Tibial artery (tissue), 4 donors: Measurements from ENCODE around the gene NCSTN.

Experiments
- DNase-seq, 2 donors: peaks; one replicate each; pipeline ENCODE4 v3.0.0-alpha.2; 2019
- H3K27ac ChIP-seq, 2 donors: fragments of 200-600 bp; sonication (generic) in 1 of 2; 1 replicate in 1 of 2; 2 replicates in 1 of 2; pipeline ENCODE4 v1.5.1; 2018 to 2019; ENCODE audit warnings: mild to moderate bottlenecking in 1 of 2
- H3K27me3 ChIP-seq, 2 donors: fragments of 200-600 bp; sonication (generic) in 1 of 2; one replicate each; pipeline versions ENCODE4 v1.5.1 to v1.6.0; 2016 to 2019
- H3K36me3 ChIP-seq, 3 donors: fragments of 200-600 bp; sonication (generic) in 2 of 3; one replicate each; pipeline ENCODE4 v1.5.1; 2016 to 2019; ENCODE audit warnings: mild to moderate bottlenecking in 2 of 3
- H3K4me1 ChIP-seq, 4 donors: fragments of 200-600 bp; sonication (generic) in 2 of 4; 1 replicate in 3 of 4; 2 replicates in 1 of 4; pipeline ENCODE4 v1.5.1; 2016 to 2019
- H3K4me3 ChIP-seq, 2 donors: fragments of 200-600 bp; sonication (generic) in 1 of 2; 1 replicate in 1 of 2; 2 replicates in 1 of 2; pipeline ENCODE4 v1.5.1; 2018 to 2019; ENCODE audit warnings: mild to moderate bottlenecking in 2 of 2
- H3K9me3 ChIP-seq, 3 donors: fragments of 200-600 bp; sonication (generic) in 1 of 3; one replicate each; pipeline ENCODE4 v1.5.1; 2016 to 2019
- intact Hi-C: fragments of 100-400 bp; cut with DNase I; formaldehyde crosslinking; loops from one replicate; pipeline ENCODE4 v1.15.0; 2023; ENCODE audit warnings: low total_unique reads
- TF ChIP-seq, protein P1 (sequence below), 2 experiments: fragments of 200-600 bp in 1 of 2; fragments of 450-650 bp in 1 of 2; IDR thresholded peaks; one replicate each; pipeline ENCODE4 v1.5.1; 2017 to 2019; ENCODE audit warnings: antibody characterized with exemption in 2 of 2, mild to moderate bottlenecking in 1 of 2, moderate library complexity in 1 of 2

The NCSTN gene

DNA sequence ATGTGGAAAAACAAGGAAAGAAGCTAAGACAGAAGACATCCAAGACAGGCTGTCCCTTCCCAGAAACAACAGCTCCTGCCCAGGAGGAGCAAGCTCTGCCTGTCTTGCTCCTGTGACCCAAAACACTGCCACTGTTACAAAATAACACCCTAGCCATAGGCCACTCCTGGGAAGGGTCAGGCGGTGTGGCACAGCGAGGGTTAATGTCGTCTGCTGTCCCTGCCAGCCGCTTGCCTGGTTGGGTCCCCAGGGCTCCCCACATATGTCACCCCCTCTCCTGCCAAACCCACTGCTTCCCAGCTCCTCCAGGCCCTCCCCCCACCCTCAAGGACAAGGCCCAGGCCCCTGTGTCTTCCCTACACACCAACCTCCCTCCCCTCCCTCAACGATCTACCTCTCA lies 19.8 kb downstream of the NCSTN start:
- Histone ChIP-seq H3K9me3 (no peaks in the 10 kb centered on the region), H3K27ac (no peak overlapping the region), H3K27me3 (peaks cover 0 to 8% of the 10 kb centered on the region in 2 donors), H3K36me3 (peaks cover 0 to 28% (median 7%) of the 10 kb centered on the region in 3 donors), H3K4me3 (no peak overlapping the region), H3K4me1 (no peaks in the 10 kb centered on the region)
- TF ChIP-seq, protein P1, sequence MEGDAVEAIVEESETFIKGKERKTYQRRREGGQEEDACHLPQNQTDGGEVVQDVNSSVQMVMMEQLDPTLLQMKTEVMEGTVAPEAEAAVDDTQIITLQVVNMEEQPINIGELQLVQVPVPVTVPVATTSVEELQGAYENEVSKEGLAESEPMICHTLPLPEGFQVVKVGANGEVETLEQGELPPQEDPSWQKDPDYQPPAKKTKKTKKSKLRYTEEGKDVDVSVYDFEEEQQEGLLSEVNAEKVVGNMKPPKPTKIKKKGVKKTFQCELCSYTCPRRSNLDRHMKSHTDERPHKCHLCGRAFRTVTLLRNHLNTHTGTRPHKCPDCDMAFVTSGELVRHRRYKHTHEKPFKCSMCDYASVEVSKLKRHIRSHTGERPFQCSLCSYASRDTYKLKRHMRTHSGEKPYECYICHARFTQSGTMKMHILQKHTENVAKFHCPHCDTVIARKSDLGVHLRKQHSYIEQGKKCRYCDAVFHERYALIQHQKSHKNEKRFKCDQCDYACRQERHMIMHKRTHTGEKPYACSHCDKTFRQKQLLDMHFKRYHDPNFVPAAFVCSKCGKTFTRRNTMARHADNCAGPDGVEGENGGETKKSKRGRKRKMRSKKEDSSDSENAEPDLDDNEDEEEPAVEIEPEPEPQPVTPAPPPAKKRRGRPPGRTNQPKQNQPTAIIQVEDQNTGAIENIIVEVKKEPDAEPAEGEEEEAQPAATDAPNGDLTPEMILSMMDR (IDR thresholded peaks at IDR 0.05) = no peak
- DNase-seq = no peak
- intact Hi-C loops = no loop called here

DNA sequence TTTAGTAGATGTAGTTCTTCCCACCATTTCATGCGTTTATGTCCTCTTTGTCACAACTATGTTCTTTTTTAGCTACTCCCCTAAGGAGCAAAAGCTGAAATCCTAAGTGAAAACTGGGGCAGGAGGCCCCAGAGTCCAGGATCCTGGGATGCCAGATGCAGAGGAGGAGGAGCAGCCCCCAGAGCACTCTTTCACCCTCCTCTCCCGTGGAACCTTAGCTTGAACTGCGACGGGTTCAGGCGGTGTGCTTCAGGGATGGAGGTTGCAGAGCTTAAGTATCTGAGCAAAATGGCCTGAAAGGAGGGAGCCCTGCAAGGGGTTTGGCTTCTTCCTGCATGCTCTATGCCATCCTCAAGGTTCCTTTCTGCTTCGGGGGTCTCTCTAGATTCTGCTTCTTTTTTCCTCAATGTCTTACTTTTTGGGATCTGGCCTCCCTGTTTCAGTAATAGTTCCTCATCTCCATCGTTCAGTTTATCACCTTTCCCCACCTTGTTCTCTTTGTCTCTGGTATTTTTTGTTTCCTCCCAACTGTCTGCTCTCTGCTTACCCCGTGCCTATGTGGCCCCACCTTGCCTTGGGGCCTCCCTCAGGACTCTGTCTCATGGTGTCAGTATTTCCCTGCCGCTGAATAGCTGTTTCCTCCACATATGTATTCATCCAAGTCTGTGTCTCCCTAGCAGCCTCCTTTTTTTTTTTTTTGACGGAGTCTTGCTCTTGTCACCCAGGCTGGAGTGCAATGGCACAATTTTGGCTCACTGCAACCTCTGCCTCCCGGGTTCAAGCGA lies 21.0 kb downstream of the NCSTN start:
- DNase-seq = no peak
- no peak overlapping the region for H3K27ac ChIP-seq
- H3K4me1 ChIP-seq = no peaks in the 10 kb centered on the region
- TF ChIP-seq, protein P1 (IDR thresholded peaks at IDR 0.05) = no peak
- H3K27me3 ChIP-seq = peaks cover 0 to 8% of the 10 kb centered on the region in 2 donors
- H3K9me3 ChIP-seq = no peaks in the 10 kb centered on the region
- H3K4me3 ChIP-seq = no peak overlapping the region
- intact Hi-C loops = no loop called here
- peaks cover 0 to 17% (median 0%) of the 10 kb centered on the region in 3 donors for H3K36me3 ChIP-seq

DNA sequence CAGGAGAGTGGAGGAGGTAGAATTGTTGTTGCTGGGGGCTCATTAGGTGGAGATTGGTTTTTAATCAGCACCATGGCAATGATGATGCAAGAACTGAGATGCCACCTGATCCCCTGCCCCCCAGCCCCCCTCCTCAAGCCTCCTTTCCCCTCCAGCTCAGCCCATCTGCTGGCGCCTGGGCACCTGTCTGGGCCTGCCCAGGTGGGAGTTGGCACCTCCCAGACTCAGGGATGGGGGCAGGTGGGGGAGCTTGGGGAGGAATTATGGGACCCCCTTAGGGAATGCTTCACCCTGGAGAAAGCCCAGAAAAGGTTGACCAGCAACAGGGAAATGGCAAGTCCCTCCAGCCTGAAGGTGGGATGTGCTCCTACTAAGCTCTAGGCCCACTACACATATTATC lies 22.1 kb downstream of the NCSTN start:
- no peak for DNase-seq
- intact Hi-C loops = no loop called here
- H3K27me3 ChIP-seq = peaks cover 0 to 8% of the 10 kb centered on the region in 2 donors
- no peak overlapping the region for H3K4me3 ChIP-seq
- H3K9me3 ChIP-seq = no peaks in the 10 kb centered on the region
- TF ChIP-seq, protein P1 (IDR thresholded peaks at IDR 0.05) = no peak
- H3K4me1 ChIP-seq = no peaks in the 10 kb centered on the region
- no peak overlapping the region for H3K27ac ChIP-seq
- H3K36me3 ChIP-seq = peaks cover 0 to 6% (median 0%) of the 10 kb centered on the region in 3 donors

DNA sequence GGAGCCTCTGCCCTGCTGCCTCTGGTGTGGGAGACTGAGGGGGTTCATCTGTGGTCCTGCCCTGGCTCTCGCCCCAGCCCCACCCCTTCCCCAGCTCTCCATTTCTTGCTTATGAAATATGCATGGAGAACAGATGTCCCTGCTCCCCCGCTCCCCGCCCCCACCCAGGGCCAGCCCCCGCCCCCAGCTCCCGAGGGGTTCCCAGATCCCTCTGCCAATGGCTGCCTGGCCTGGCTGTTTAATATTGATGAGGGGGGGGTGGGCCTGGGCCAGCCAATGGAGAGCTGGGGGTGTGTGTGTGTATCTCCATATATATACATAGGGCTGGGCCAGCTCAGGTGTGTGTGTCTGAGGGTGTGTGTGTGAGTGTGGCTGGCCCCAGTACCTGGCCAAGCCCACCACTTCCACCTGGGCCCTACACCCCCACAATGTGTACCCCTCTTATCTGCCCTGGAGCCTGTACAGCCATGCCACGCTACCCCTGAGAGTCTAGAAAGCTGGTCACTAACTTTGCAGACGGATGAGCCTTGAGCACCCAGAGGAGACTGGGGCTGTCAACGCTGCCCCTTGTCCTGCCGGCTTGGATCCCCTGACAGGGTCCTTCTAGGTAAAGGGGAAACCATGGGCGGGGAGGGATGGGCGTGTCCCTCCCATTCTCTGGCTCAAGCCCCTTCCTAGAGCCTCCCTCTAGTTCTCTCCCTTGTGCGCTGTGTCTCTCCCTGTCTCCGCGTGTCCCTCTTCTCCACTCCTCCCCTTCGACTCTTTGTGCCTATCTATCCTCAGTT lies 23.7 kb downstream of the NCSTN start, which contains the start of gene NHLH1:
Gene NHLH1, plus strand, starts transcription at position 341 of the 785 bp plus-strand sequence. CDS start 3,661 bp downstream, outside the sequence.
- Histone ChIP-seq H3K9me3 (no peaks in the 10 kb centered on the region), H3K36me3 (no peaks in the 10 kb centered on the region), H3K4me3 (no peak within 1 kb of the TSS), H3K27ac (no peak within 1 kb of the TSS), H3K4me1 (no peaks in the 10 kb centered on the region), H3K27me3 (peaks cover 0 to 24% of the 10 kb centered on the region in 2 donors)
- TF ChIP-seq, protein P1 (IDR thresholded peaks at IDR 0.05) = no peak
- DNase-seq = no peak
- intact Hi-C loops = no loop called here

DNA sequence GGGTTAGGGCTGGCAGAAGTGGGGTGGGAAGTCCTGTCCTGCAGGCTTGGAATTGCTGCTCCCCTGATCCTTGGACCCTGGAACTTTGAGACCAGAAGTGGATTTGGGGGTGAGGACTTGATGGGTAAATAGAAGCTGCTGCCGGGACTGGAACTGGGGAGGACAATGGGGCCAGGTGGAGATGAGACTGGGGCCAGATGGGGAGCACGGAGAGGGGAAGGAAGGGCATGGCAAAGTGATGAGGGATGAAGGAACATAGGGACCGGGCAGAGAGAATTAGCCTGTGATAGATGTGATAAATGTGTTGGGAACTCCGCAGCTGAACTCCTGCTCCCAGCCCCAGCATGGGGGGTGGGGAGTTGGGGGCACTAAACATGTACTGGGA lies 24.3 kb downstream of the NCSTN start:
- no peaks in the 10 kb centered on the region for H3K4me1 ChIP-seq
- no peak for DNase-seq
- no peaks in the 10 kb centered on the region for H3K36me3 ChIP-seq
- H3K4me3 ChIP-seq = no peak overlapping the region
- peaks cover 0 to 30% of the 10 kb centered on the region in 2 donors for H3K27me3 ChIP-seq
- TF ChIP-seq, protein P1 (IDR thresholded peaks at IDR 0.05) = no peak
- no peak overlapping the region for H3K27ac ChIP-seq
- H3K9me3 ChIP-seq = no peaks in the 10 kb centered on the region
- intact Hi-C loops = no loop called here
